NCI-H446 treated with DMSO at 0.1 percent for 48 hours (cell line): ENCODE measurements around the gene MTHFD1L.
"Not testable (repeated sequence)": the region's sequence is repeated elsewhere in the genome, so short reads cannot be mapped to it uniquely, and the experiment has no call there.

Experiments
- DNase-seq: peaks from one replicate; lab custom pipeline; 2025; lab: John Stamatoyannopoulos, UW

Gene MTHFD1L

GRCh38 chr6:151016107-151016506, 150.6 kb downstream of the MTHFD1L start:
- no peak for DNase-seq

GRCh38 chr6:151018046-151018445, 152.5 kb downstream of the MTHFD1L start:
- DNase-seq, result no peak

GRCh38 chr6:151018911-151019782, 153.6 kb downstream of the MTHFD1L start:
- DNase-seq, result no peak

GRCh38 chr6:151021896-151022295, 156.4 kb downstream of the MTHFD1L start:
- no peak for DNase-seq

GRCh38 chr6:151022492-151022891, 157.0 kb downstream of the MTHFD1L start:
- DNase-seq, result no peak

- no peak for DNase-seq
These were observed 157.8 kb downstream of the MTHFD1L start for GRCh38 chr6:151023342-151023741.

- no peak for DNase-seq
These were observed 159.1 kb downstream of the MTHFD1L start for GRCh38 chr6:151024597-151024996.

- DNase-seq, result no peak
These were observed 159.6 kb downstream of the MTHFD1L start for GRCh38 chr6:151025076-151025475.

- DNase-seq, result no peak
These were observed 160.7 kb downstream of the MTHFD1L start for GRCh38 chr6:151026041-151026663.

- DNase-seq, result no peak
These were observed 161.8 kb downstream of the MTHFD1L start for GRCh38 chr6:151027295-151027747.

GRCh38 chr6:151027936-151028838, 162.7 kb downstream of the MTHFD1L start:
- no peak for DNase-seq

GRCh38 chr6:151029970-151030369, 164.5 kb downstream of the MTHFD1L start:
- no peak for DNase-seq

GRCh38 chr6:151032034-151032433, 166.5 kb downstream of the MTHFD1L start:
- no peak for DNase-seq

GRCh38 chr6:151034825-151035781, 169.6 kb downstream of the MTHFD1L start:
- no peak for DNase-seq

- DNase-seq, result not testable (repeated sequence)
These were observed 170.8 kb downstream of the MTHFD1L start for GRCh38 chr6:151036211-151036721.

- DNase-seq, result no peak
These were observed 171.6 kb downstream of the MTHFD1L start for GRCh38 chr6:151036869-151037680.

GRCh38 chr6:151038616-151039015, 173.1 kb downstream of the MTHFD1L start:
- DNase-seq, result no peak

- DNase-seq, result not testable (repeated sequence)
These were observed 175.5 kb downstream of the MTHFD1L start for GRCh38 chr6:151040888-151041521.

- no peak for DNase-seq
These were observed 176.2 kb downstream of the MTHFD1L start for GRCh38 chr6:151041686-151042085.
